PC-9 (cell line): Measurements from ENCODE around the gene ARID4B.

Experiments used
- EZH2 ChIP-seq: fragments of 200-600 bp; sonication (generic); IDR thresholded peaks from 2 replicates; pipeline ENCODE4 v1.8.0; 2017; ENCODE audit warnings: antibody characterized with exemption, low read depth
- TF ChIP-seq, protein P1 (sequence below): fragments of 200-600 bp; sonication (generic); conservative IDR thresholded peaks from 2 replicates; pipeline ENCODE4 v1.6.1; 2017; ENCODE audit warnings: mixed run types, antibody characterized with exemption, mild to moderate bottlenecking, moderate library complexity

GRCh38 chr1:235157150-235157549, 170.8 kb downstream of the ARID4B start:
- TF ChIP-seq, protein P1, sequence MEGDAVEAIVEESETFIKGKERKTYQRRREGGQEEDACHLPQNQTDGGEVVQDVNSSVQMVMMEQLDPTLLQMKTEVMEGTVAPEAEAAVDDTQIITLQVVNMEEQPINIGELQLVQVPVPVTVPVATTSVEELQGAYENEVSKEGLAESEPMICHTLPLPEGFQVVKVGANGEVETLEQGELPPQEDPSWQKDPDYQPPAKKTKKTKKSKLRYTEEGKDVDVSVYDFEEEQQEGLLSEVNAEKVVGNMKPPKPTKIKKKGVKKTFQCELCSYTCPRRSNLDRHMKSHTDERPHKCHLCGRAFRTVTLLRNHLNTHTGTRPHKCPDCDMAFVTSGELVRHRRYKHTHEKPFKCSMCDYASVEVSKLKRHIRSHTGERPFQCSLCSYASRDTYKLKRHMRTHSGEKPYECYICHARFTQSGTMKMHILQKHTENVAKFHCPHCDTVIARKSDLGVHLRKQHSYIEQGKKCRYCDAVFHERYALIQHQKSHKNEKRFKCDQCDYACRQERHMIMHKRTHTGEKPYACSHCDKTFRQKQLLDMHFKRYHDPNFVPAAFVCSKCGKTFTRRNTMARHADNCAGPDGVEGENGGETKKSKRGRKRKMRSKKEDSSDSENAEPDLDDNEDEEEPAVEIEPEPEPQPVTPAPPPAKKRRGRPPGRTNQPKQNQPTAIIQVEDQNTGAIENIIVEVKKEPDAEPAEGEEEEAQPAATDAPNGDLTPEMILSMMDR, result no peak
- TF ChIP-seq EZH2, result no peak
